ENCODE measurements around the gene CLIC6. TPM values are rescaled to one million over a fixed set of nuclear protein-coding genes. Genes with fewer than 3 reads are reported as not detected.
A peak's percentile ranks its signal among the peaks of the same experiment; 100 is the strongest.

Gene CLIC6
- total and polyA plus RNA-seq, 9 of the 15 experiments (the other 6 are each of a cell fraction or from before 2014, with no cell fraction given) = not detected

DNA sequence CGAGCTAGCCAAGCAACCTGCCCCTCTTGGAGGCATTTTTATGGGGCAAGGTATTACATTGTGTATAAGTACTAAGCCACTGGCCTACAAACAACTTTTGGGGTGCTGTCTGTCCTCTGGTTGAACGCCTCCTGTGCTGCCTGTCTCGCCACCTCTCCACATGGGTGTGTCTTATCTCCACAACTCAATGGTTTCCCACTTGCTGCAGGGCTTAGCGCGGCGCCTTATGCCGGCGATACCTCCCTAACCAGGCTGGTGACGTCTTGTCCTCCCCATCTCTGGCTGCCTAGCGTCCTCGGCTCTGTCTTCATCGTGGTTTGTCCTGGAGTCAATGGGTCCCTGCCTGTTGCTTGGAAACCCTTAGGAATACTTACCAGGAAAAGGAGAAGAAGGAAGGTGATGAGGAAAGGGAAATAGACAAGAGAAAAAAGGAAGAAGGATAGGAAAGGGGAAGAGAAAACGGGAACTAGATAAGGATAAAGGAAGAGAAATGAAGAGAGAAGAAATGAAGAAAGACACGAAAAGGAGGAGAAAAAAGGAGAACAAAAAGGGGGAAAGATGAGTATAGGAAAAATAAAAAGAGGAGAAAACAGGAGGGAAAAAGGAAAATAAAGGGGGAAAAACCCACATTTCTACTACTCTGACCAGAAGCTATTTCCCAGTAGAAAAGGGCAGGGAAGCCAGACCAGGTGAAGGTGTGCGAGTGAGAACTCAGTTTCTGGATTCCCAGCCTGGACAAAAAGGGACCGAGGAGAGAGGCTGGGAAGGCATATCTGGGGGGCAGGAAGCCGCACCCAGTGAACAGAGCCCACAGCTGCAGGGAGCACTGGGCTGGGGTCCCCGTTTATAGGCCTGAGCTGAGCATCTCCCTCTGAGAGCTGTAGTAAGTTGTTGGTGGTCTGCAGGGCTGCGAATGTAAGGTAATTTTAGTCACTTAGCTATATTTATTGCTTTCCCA is 86.2 kb downstream of the CLIC6 start (continued):
- TF ChIP-seq MTA1 (IDR thresholded peaks at IDR 0.05; ENCODE audit: borderline replicate concordance) (0 out of 2 replicates have a peak, but pooled peaks have one; percentile 23), FOS (IDR thresholded peaks at IDR 0.05; ENCODE audit: extremely low read depth, insufficient read length) (no peak), HDAC1 (IDR thresholded peaks at IDR 0.05) (peak in 1 of 2 experiments; percentile 22; a peak in 1 of 4 replicates), THRAP3 (IDR thresholded peaks at IDR 0.05; ENCODE audit: borderline replicate concordance) (0 out of 2 replicates have a peak, but pooled peaks have one; percentile 50), CXXC5 (CRISPR knock-in tag; IDR thresholded peaks at IDR 0.05) (0 out of 2 replicates have a peak, but pooled peaks have one; percentile 19), TAF15 (IDR thresholded peaks at IDR 0.05; ENCODE audit: low read depth, low read length) (no peak), CBX1 (IDR thresholded peaks at IDR 0.05; ENCODE audit: low read depth) (no peak), MEIS2 (IDR thresholded peaks at IDR 0.05; ENCODE audit: partially characterized antibody) (no peak), SMAD4 (CRISPR knock-in tag; conservative IDR thresholded peaks at IDR 0.05) (peak; percentile 41; the same call in 1 of the 2 replicates), BRD9 (IDR thresholded peaks at IDR 0.05; ENCODE audit: low read depth, partially characterized antibody) (no peak), RNF2 (IDR thresholded peaks at IDR 0.05) (no peak), CREM (IDR thresholded peaks at IDR 0.05; ENCODE audit: low read depth) (peak; percentile 33; the same call in 1 of the 2 replicates), ZFP36 (IDR thresholded peaks at IDR 0.05; ENCODE audit: low read depth, low read length, partially characterized antibody) (no peak), ZNF347 (CRISPR knock-in tag; IDR thresholded peaks at IDR 0.05; ENCODE audit: low read depth) (no peak), TCF3 (CRISPR knock-in tag; IDR thresholded peaks at IDR 0.05) (peak; percentile 45), HNRNPK (IDR thresholded peaks at IDR 0.05; ENCODE audit: low read depth, low read length, poor library complexity, severe bottlenecking) (no peak), LARP7 (IDR thresholded peaks at IDR 0.05) (0 out of 2 replicates have a peak, but pooled peaks have one; percentile 68), ELF4 (CRISPR knock-in tag; IDR thresholded peaks at IDR 0.05) (0 out of 2 replicates have a peak, but pooled peaks have one; percentile 58), SP2 (IDR thresholded peaks at IDR 0.05; ENCODE audit: extremely low read depth, low read depth, low read length, poor library complexity, severe bottlenecking) (no peak), SETDB1 (IDR thresholded peaks at IDR 0.05; ENCODE audit: low read length) (no peak), RAD21 (CRISPR knock-in tag; conservative IDR thresholded peaks at IDR 0.05 in 1 of 2, IDR thresholded peaks at IDR 0.05 in 1 of 2) (peak in 1 of 2 experiments; percentile 18; a peak in 1 of 4 replicates)
- TF ChIP-seq, protein P1, sequence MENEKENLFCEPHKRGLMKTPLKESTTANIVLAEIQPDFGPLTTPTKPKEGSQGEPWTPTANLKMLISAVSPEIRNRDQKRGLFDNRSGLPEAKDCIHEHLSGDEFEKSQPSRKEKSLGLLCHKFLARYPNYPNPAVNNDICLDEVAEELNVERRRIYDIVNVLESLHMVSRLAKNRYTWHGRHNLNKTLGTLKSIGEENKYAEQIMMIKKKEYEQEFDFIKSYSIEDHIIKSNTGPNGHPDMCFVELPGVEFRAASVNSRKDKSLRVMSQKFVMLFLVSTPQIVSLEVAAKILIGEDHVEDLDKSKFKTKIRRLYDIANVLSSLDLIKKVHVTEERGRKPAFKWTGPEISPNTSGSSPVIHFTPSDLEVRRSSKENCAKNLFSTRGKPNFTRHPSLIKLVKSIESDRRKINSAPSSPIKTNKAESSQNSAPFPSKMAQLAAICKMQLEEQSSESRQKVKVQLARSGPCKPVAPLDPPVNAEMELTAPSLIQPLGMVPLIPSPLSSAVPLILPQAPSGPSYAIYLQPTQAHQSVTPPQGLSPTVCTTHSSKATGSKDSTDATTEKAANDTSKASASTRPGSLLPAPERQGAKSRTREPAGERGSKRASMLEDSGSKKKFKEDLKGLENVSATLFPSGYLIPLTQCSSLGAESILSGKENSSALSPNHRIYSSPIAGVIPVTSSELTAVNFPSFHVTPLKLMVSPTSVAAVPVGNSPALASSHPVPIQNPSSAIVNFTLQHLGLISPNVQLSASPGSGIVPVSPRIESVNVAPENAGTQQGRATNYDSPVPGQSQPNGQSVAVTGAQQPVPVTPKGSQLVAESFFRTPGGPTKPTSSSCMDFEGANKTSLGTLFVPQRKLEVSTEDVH (IDR thresholded peaks at IDR 0.05; ENCODE audit: low read depth, partially characterized antibody) = no peak
- TF ChIP-seq, protein P2, sequence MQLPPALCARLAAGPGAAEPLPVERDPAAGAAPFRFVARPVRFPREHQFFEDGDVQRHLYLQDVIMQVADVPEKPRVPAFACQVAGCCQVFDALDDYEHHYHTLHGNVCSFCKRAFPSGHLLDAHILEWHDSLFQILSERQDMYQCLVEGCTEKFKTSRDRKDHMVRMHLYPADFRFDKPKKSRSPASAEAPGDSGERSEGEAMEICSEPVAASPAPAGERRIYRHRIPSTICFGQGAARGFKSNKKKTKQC (CRISPR knock-in tag; IDR thresholded peaks at IDR 0.05) = no peak
